Mucosa of stomach (tissue), 1 donor: ENCODE data around the gene CREB1.

Source experiments
- H3K27me3 ChIP-seq: one replicate; pipeline ENCODE4 v1.7.0; 2013; ENCODE audit warnings: mild to moderate bottlenecking, low read length; ENCODE audit not compliant: control insufficient read depth, insufficient read depth
- H3K36me3 ChIP-seq: one replicate; pipeline ENCODE4 v1.7.0; 2013; ENCODE audit warnings: low read length; ENCODE audit not compliant: control insufficient read depth, insufficient read depth
- H3K4me1 ChIP-seq: one replicate; pipeline ENCODE4 v1.7.0; 2013; ENCODE audit warnings: mild to moderate bottlenecking, low read length; ENCODE audit not compliant: control insufficient read depth, insufficient read depth
- H3K4me3 ChIP-seq: one replicate; pipeline ENCODE4 v1.7.0; 2013; ENCODE audit warnings: low read length
- H3K9ac ChIP-seq: one replicate; pipeline ENCODE4 v1.7.0; 2013; ENCODE audit warnings: mild to moderate bottlenecking, low read length, moderate library complexity
- H3K9me3 ChIP-seq: one replicate; pipeline ENCODE4 v1.7.0; 2013; ENCODE audit warnings: mild to moderate bottlenecking, low read length, moderate library complexity; ENCODE audit not compliant: control insufficient read depth
- donor health status: Pancreatic carcinoma.

Gene CREB1

DNA sequence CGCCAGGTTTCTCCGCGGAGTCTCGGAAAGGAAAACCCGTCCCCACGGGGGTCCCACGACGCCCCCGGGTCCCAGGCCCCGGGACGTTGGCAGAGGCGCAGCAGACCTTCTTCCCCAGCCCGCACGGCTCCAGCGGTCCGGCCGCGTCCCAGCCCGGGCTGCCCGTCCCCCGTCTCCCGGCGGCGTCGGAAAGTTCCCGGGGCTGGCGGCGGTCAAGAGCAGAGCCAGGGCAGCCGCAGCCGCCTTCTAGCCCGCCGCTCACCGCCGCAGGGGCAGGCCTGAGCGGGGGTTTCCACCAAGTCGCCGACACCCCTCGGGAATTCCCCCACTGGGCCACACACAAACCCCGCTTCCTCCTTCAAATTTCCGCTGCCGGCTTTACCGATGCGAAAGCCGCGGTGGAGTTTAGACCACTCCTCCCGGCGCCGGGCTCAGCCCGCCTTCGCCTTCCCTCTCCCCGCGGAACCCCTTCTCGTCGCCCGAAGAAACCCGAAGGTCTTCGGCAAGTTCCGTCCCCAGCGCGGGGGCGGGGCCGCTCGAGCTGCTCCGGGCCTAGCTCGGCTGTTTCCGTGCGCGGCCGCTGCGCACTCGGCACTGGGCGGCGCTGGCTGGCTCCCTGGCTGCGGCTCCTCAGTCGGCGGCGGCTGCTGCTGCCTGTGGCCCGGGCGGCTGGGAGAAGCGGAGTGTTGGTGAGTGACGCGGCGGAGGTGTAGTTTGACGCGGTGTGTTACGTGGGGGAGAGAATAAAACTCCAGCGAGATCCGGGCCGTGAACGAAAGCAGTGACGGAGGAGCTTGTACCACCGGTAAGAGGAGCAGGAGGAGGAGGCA is at the start of gene CREB1:
TSS of gene CREB1 (plus strand) at position 633 of the 830 bp plus-strand sequence. CDS start 25,674 bp downstream, outside the sequence.
- Histone ChIP-seq H3K9me3 (no peaks in the 10 kb centered on the region), H3K4me1 (peaks cover 23% of the 10 kb centered on the region), H3K36me3 (no peaks in the 10 kb centered on the region), H3K4me3 (peak within 1 kb of the TSS; percentile 96), H3K27me3 (no peaks in the 10 kb centered on the region), H3K9ac (peak within 1 kb of the TSS; percentile 100)

DNA sequence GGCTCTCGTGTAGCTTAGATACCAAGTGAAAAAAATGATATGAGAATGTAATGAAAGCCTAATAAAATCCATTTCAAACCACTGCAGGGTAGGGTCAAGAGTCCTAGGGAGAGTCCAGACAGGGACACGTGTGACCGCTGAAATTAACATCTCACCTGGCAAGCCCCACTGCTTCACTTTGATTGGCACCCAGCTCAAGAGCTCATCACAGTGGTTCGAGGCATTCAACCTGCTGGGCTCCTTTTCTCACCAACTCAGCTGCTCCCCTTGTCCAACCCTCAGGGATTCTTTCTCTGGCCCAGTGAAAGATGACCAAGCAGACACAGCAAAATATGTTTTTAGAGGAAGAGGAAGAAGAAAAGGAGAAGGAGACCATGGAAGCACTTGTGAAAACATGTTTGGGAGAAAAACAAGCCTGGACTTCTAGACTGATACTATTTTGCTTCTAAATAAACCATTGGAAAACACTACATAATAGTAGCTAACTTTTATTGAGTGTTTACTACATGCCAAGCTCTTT is 49.2 kb upstream of the CREB1 start:
- H3K4me1 ChIP-seq, result no peaks in the 10 kb centered on the region
- no peaks in the 10 kb centered on the region for H3K27me3 ChIP-seq
- no peak overlapping the region for H3K4me3 ChIP-seq
- H3K36me3 ChIP-seq, result no peaks in the 10 kb centered on the region
- H3K9ac ChIP-seq, result no peak overlapping the region
- H3K9me3 ChIP-seq, result no peaks in the 10 kb centered on the region

DNA sequence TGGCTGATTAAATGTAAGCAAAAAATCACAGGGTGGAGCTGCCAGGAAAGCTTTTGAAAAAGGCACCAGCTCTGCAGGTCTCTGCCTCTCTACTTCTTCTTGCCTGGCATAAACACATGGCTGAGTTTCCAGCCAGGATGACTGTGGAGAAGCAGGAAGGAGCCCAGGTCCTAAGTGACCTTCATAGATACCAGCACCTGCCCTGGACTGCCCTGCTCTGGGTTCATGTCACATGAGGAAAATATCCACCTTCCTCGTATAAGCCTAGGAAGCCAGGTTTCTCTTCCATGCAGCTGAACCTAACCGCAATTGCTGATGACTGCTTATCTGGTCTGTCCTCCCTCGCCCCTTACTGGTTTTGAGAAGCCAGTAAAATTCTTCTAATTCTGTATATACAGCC is 47.8 kb upstream of the CREB1 start:
- no peaks in the 10 kb centered on the region for H3K9me3 ChIP-seq
- H3K4me1 ChIP-seq, result no peaks in the 10 kb centered on the region
- H3K36me3 ChIP-seq, result no peaks in the 10 kb centered on the region
- no peak overlapping the region for H3K9ac ChIP-seq
- H3K27me3 ChIP-seq, result no peaks in the 10 kb centered on the region
- no peak overlapping the region for H3K4me3 ChIP-seq

DNA sequence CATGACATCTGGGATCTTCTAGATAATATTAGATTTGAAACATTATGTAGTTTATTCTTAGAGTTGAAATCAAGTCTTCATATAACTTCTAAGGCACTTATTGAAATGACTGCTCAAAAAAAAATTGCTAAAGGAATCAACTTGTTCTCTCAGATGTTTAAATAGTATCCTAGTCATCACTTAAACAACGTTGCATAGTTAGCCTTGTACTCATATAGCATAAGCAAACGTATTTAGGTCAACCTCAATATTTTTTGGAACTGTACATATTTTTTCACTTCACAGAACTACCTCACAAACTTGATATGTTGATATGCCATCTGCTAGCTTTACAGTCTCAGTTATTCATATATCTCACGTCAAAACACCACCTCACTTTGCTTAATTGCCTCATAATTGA is 47.1 kb upstream of the CREB1 start:
- H3K36me3 ChIP-seq, result no peaks in the 10 kb centered on the region
- H3K4me3 ChIP-seq, result no peak overlapping the region
- no peaks in the 10 kb centered on the region for H3K9me3 ChIP-seq
- H3K9ac ChIP-seq, result no peak overlapping the region
- no peaks in the 10 kb centered on the region for H3K27me3 ChIP-seq
- no peaks in the 10 kb centered on the region for H3K4me1 ChIP-seq

DNA sequence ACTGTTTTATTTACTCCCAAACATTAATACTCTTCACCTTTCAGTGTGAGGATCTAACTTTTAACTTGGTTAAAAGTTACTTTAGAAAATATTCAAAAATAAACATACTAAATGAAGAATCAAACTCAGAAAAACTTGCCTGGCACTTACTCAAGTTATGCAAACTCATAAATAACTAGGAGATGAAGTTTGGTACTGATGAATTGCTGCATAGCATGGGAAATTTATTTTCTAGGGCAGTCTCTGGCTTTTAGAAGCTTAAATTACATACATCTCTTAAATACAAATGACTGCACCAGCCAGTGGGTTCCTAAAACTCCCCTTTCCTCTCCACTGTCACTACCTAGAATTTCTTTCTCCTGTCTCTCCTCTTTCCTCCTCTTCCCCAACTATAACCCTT is 46.7 kb upstream of the CREB1 start:
- no peaks in the 10 kb centered on the region for H3K4me1 ChIP-seq
- H3K9me3 ChIP-seq, result no peaks in the 10 kb centered on the region
- no peaks in the 10 kb centered on the region for H3K36me3 ChIP-seq
- no peak overlapping the region for H3K9ac ChIP-seq
- H3K27me3 ChIP-seq, result no peaks in the 10 kb centered on the region
- no peak overlapping the region for H3K4me3 ChIP-seq

DNA sequence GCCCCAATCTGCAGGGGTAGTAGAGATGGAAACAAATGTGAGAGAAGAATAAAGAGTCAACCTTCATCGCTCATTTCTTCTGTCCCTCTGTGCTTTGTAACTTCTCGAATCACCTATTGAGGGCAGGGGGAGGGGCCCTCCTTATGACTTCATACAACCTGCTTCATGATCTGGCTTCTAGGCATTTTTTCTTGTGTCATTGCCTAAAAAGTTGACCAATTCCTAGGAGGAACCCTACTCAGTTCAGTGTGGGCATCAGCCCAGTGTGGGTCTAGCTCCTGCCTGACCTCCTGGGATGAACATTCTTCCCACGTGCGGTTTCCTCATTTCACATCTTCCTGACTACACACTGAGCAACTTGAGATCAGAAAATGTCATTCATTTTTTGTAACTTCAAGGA is 46.3 kb upstream of the CREB1 start:
- H3K36me3 ChIP-seq, result no peaks in the 10 kb centered on the region
- H3K9ac ChIP-seq, result no peak overlapping the region
- no peaks in the 10 kb centered on the region for H3K4me1 ChIP-seq
- no peaks in the 10 kb centered on the region for H3K9me3 ChIP-seq
- no peaks in the 10 kb centered on the region for H3K27me3 ChIP-seq
- H3K4me3 ChIP-seq, result no peak overlapping the region

DNA sequence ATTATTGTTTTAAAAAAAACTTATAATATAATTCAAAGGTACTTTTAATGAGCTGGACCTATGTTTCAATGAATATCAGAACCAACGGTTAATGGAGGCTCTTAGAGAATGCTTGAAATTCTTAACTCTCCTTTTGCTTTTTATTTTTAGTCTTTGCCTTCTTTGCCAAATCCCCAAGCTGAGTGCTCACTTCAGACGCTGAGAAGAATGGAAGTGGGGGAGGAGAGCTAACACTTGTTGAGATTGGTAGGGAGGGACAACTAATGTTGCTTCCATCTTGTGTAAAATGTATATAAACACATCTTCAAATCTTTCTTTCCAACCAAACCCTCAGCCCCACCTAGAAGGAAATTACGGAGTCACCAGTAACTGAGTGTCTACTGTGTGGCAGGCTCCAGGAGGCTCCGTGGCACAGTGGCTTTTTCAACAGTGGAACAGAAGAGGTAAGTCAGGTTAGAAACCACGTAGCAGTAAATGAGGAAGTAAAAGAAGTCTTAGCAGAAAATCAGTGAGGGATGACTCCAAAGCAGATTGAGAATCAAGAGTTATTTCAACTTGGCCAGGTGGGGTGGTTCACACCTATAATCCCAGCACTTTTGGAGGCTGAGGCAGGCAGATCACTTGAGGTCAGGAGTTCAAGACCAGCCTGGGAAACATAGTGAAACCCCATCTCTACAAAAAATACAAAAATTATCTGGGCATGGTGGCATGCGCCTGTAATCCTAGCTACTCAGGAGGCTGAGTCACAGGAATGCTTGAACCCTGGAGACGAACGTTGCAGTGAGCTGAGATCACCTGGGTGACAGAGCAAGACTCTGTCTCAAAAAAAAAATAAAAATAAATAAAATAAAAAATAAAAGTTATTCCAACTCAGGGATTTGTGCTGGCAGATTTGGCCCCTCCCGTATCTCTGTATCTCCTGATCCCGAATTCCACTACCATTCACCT is 45.0 kb upstream of the CREB1 start:
- Histone ChIP-seq H3K9ac (no peak overlapping the region), H3K9me3 (no peaks in the 10 kb centered on the region), H3K4me1 (no peaks in the 10 kb centered on the region), H3K27me3 (no peaks in the 10 kb centered on the region), H3K4me3 (no peak overlapping the region), H3K36me3 (no peaks in the 10 kb centered on the region)

DNA sequence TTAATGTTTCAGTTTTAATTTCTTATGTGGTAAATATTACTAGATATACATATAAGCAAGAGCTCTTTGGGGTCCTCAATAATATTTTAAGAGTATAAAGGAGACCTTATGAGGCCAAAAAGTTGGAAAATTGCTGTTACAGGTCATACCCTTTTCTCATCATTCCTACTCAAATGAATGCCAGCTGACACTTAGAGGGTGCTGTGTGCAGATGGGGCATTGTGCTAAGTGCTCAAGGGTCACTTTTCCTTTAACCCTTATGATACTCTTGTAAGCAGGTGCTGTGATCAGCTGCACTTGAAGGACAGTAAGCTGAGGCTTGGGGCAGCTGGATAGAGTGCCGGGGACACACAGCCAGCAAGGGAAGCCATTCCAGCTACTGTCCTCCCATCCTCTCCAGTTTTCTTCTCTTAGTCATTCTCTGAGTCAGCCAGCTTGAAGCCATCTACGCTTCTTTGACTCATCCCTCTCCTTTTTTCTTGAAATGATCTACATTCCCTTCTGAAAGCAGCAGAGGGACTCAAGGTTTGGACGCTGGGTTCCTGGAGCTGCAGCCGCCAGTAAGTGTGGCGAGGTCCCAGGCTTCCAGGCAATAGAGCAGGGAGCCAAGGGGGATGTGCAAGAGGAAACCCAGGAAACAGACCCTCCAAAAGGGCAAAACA is 42.0 kb upstream of the CREB1 start:
- no peaks in the 10 kb centered on the region for H3K27me3 ChIP-seq
- H3K4me1 ChIP-seq, result no peaks in the 10 kb centered on the region

DNA sequence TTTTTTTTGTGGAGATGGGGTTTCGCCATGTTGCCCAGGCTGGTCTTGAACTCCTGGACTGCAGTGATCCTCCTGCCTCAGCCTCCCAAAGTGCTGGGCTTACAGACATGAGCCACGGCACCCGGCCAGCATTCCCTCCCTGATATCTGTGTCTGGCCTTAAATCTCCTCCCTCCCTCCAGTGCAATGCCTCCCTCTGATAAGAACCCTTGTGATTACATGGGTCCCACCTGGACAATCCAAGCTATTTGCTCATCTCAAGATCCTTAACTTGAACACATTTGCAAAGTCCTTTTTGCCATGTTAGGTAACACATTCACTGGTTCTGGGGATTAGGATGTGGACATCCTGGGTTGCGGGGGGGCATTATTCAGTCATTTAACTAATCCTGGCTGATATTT is 40.5 kb upstream of the CREB1 start:
- H3K4me3 ChIP-seq, result no peak overlapping the region
- H3K9ac ChIP-seq, result no peak overlapping the region
- H3K9me3 ChIP-seq, result no peaks in the 10 kb centered on the region
- no peaks in the 10 kb centered on the region for H3K4me1 ChIP-seq
- no peaks in the 10 kb centered on the region for H3K36me3 ChIP-seq
- no peaks in the 10 kb centered on the region for H3K27me3 ChIP-seq

More for the DNA sequence above, 42.0 kb upstream of the CREB1 start:
- H3K9me3 ChIP-seq, result no peaks in the 10 kb centered on the region
- H3K9ac ChIP-seq, result no peak overlapping the region
- H3K4me3 ChIP-seq, result no peak overlapping the region
- no peaks in the 10 kb centered on the region for H3K36me3 ChIP-seq

DNA sequence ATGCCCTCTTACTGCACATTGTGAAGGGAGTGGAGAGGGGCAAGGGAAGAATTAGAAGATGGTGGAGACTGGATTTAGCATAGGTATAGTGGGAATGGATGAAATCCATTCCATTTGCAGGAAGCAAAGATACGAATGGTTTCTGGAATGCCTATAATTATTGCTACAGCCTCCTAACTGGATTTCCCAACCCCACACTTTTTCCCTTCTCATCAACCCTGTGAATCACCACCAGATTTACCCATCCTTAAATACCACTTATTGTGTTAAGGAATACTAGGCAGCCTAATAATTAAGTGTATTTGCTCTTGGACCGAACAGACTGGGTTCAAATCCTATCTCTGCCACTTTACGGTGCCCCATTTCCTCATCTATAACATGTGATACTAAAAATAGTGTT is 39.3 kb upstream of the CREB1 start:
- H3K9ac ChIP-seq, result no peak overlapping the region
- H3K4me1 ChIP-seq, result no peaks in the 10 kb centered on the region
- no peaks in the 10 kb centered on the region for H3K9me3 ChIP-seq
- H3K36me3 ChIP-seq, result no peaks in the 10 kb centered on the region
- H3K27me3 ChIP-seq, result no peaks in the 10 kb centered on the region
- H3K4me3 ChIP-seq, result no peak overlapping the region

DNA sequence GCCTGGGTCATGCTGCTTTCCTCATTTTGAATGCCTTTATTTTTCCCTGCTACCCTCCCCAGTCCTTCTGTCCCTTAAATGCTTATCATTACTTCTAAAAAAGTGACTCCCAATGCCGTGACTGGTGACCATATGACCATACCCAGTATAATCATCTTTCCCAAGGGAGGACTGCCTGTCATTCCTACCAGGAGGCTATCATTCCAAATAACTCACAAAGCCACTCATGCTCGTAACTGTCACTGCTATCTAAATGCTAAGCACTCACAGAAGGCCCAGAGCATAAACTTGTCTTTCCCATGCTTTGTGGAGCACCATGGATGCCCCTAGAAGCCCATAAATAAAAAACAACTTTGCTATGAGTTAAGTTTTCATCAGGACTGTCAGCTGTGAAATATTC is 38.7 kb upstream of the CREB1 start:
- no peaks in the 10 kb centered on the region for H3K9me3 ChIP-seq
- H3K9ac ChIP-seq, result no peak overlapping the region
- H3K36me3 ChIP-seq, result no peaks in the 10 kb centered on the region
- H3K4me3 ChIP-seq, result no peak overlapping the region
- no peaks in the 10 kb centered on the region for H3K4me1 ChIP-seq
- no peaks in the 10 kb centered on the region for H3K27me3 ChIP-seq
